ENCODE measurements around the gene CTDSP1.

CTDSP1 gene

DNA sequence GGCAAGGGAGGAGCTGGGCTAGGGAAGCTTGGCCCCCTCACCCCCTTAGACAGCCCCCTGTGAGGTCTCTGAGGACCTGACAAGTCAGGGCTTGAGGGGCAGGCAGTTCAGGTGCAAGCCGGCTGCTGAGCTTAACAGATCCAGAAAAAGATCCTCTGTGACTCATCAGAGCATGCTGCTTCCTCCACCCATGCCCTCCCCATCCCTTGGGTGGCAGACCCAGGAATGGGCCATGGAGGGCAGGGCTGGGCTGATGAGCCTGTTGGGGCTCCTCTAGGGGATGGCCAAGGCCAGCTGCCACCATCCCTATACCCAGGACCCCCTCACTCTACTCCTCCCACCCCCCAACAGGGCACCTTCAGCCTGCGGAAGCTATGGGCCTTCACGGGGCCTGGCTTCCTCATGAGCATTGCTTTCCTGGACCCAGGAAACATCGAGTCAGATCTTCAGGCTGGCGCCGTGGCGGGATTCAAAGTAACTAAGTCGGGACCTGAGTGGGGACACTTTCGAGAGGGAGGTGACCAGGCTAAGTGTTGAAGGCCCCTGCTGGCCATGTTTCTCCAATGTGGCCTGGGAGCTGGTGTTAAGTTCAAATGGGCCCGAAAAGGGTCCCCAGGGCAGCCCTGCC is 15.7 kb upstream of the CTDSP1 start:
- DNase-seq (ENCODE audit: low read depth, low spot score), result no peak

DNA sequence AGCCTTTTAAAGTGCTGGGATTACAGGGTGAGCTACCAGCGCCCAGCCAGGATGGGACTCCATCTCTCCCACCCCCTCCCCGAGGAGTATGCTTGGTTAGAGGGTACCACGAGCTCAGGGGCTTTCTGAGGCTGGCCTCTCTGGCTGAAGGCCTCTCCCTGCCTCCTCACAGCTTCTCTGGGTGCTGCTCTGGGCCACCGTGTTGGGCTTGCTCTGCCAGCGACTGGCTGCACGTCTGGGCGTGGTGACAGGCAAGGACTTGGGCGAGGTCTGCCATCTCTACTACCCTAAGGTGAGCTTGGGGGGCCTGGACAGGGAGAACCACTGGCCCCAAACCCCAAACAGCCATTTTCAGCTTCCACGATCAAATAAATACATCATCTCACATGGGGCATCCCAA is 14.7 kb upstream of the CTDSP1 start:
- DNase-seq (ENCODE audit: low read depth, low spot score), result no peak

DNA sequence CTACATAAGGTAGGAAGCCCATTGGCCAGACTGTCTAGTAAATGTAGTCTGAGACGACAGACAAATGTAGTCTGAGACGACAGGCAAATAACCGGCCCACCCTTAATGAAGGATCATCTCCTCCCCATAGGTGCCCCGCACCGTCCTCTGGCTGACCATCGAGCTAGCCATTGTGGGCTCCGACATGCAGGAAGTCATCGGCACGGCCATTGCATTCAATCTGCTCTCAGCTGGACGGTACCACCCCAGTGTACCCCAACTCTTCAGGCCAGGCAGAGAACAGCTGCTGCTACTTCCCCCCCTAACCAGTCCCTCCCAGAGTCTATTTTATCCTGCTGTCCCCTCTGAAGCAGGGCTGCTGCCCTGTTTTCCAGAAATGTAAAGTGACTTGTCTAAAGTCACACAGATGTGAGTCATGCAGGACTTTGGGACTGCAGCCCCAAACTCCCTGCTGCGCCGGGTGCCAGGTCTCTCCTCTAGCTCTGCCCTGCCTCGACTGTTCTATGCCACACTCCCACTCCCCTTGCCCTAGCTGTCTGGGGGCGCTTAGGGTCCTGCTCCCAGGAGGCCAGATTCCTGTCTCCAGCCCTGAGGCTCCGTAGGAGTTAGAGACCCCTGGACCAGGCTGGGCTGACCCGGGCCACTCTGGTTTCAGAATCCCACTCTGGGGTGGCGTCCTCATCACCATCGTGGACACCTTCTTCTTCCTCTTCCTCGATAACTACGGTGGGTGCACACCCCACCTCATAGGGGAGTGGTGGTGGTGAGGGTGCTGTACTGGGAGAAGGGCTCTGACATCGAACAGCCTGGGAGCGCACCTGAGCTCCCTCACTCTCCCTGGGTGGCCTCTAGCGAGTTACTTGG is 12.9 kb upstream of the CTDSP1 start:
- no peak for DNase-seq (ENCODE audit: low read depth, low spot score)

DNA sequence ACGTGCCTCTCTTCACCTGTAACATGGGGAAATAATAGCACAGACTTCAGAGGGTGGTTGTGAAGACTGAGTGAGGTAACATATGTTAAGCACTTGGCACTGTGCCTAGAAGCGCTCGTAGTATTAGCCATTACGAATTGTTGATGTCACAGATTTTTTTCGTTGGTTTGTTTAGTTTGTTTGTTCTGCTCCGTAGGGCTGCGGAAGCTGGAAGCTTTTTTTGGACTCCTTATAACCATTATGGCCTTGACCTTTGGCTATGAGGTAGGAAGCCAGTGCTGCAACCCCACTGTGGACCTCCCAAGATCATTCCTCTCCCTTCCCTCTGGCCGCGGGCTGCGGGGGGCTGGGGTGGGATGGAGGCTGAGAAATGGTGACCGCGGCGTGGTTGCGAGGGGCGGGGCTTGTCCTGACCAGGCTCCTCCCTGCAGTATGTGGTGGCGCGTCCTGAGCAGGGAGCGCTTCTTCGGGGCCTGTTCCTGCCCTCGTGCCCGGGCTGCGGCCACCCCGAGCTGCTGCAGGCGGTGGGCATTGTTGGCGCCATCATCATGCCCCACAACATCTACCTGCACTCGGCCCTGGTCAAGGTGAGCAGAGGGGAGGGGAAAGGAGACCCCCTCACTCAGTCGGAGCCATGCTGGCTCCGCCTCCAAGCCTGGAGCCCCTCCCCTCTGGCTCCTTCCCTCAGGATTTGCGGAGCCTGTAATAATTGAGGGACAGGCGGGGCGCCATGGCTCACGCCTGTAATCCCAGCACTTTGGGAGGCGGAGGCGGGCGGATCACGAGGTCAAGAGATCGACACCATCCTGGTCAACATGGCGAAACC is 12.1 kb upstream of the CTDSP1 start:
- DNase-seq (ENCODE audit: low read depth, low spot score), result peak; percentile 67

DNA sequence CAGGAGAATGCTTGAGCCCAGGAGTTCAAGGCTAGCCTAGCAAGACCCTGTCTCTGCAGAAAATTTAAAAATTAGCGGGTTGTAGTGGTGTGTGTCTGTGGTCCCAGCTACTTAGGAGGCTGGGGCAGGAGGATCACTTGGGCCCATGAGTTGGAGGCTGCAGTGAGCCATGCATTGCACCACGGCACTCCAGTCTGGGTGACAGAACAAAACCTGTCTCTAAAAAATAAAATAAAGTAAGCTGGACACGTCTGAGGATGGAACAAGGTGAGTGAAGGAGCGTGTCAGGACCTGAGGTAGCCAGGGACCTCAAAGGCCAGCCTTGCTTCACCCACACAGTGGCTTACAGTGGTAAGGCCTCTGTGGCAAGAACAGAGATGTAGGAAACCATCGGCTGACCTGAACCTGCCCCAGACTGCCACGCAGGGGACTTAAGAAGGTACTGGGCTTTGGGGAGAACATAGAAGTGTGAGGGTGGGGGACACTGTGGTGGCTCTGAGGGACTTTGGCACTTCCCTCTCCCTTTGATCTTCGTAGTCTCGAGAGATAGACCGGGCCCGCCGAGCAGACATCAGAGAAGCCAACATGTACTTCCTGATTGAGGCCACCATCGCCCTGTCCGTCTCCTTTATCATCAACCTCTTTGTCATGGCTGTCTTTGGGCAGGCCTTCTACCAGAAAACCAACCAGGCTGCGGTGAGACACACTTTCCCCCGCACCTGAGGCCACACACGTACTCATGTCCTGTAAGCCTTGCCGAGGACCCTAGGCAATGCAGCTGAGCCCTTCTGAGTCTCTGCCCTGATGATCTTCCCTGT is 10.1 kb upstream of the CTDSP1 start:
- DNase-seq (ENCODE audit: low read depth, low spot score), result no peak

DNA sequence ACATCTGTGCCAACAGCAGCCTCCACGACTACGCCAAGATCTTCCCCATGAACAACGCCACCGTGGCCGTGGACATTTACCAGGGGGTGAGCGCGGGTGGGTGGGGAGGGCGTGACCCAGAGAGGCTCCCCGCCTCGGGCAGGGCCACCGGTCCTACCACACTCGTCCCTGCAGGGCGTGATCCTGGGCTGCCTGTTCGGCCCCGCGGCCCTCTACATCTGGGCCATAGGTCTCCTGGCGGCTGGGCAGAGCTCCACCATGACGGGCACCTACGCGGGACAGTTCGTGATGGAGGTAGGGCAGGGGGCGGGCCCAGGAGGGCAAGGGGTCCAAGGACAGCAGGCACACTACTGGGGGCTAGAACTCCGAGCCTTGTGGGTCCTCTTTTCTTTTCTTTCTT is 8.5 kb upstream of the CTDSP1 start:
- no peak for DNase-seq (ENCODE audit: low read depth, low spot score)

DNA sequence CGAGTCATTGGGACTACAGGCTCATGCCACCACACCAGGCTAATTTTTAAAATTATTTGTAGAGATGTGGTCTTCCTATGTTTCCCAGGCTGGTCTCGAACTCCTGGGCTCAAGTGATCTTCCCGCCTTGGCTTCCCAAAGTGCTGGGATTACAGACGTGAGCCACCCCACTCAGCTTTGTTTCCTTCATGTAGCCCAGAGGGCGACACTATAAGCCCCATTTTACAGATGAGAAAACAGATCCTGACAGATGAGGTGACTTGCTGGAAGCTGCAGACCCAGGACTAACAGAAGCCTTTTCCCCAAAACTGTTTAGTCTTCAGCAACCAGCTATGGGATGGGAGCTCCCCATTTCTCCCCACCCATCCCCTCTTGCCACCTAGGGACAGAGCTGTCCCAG is 7.2 kb upstream of the CTDSP1 start:
- DNase-seq (ENCODE audit: low read depth, low spot score), result no peak

DNA sequence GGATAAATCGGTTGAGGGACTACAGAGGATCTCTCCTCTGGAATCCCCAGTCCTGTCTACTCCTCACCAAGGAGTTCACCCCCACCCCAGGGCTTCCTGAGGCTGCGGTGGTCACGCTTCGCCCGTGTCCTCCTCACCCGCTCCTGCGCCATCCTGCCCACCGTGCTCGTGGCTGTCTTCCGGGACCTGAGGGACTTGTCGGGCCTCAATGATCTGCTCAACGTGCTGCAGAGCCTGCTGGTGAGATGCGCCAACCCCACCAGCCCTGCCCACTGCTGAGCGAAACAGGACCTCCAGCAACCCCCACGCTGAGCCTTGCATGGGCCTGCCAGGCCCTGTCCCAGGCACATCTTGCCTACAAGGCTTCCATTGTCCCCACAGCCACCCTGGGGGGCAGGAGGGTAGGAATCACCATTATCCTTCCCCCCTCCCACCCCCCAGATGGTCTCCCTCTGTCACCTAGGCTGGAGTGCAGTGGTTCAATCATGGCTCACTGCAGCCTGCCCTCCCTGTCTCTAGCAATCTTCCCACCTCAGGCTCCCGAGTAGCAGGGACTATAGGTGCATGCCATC is 6.7 kb upstream of the CTDSP1 start:
- DNase-seq (ENCODE audit: low read depth, low spot score), result no peak

DNA sequence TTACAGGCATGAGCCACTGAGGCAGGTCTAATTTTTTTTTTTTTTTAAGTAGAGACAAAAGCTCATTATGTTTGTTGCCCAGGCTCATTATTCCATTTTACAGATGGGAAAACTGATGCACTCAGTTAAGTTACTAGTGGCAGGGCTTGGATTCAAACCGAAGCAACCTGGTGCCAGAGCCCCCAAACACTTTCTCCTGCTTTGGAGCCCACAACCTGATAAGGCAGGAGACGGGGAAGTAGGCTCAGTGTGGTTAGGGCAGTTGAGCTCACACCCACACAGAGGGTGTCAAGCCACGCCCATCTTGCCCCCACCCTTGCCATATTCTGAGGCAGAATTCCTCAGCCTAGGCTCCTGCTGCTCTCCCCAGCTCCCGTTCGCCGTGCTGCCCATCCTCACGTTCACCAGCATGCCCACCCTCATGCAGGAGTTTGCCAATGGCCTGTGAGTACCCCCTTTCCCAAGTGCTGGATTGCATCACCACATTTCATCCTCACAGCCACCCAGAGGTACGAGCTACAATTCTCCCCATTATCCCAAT is 5.8 kb upstream of the CTDSP1 start:
- no peak for DNase-seq (ENCODE audit: low read depth, low spot score)

DNA sequence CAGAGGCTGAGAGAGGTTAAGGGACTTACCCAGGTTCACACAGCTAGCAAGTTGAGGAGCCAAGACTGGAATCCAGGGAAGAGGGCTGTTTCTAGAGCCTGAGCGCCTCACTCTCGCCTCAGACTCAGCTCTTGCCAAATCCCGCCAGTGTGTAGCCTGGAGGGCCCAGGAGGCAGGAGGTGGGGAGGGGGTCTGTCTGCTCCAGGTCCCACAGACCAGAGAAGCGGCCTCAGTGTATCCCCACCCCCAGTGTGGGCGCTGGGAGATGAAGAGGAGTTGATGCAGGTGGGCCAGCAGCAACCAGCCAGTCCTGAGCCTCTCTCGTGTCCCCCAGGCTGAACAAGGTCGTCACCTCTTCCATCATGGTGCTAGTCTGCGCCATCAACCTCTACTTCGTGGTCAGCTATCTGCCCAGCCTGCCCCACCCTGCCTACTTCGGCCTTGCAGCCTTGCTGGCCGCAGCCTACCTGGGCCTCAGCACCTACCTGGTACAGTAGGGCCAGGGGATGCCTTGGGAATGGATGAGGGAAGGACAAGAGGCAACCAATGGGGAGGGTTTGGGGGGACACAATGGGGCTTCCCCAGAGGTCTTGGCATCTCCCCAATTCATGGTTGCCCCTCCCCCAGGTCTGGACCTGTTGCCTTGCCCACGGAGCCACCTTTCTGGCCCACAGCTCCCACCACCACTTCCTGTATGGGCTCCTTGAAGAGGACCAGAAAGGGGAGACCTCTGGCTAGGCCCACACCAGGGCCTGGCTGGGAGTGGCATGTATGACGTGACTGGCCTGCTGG is 5.2 kb upstream of the CTDSP1 start:
- DNase-seq (ENCODE audit: low read depth, low spot score), result no peak

DNA sequence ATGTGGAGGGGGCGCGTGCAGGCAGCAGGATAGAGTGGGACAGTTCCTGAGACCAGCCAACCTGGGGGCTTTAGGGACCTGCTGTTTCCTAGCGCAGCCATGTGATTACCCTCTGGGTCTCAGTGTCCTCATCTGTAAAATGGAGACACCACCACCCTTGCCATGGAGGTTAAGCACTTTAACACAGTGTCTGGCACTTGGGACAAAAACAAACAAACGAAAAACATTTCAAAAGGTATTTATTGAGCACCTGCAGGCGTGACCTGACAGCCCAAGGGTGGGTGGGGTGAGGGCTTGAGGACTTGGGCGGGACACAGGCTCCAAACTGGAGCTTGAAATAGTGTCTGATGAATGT is 4.6 kb upstream of the CTDSP1 start:
- DNase-seq (ENCODE audit: low read depth, low spot score), result no peak

DNA sequence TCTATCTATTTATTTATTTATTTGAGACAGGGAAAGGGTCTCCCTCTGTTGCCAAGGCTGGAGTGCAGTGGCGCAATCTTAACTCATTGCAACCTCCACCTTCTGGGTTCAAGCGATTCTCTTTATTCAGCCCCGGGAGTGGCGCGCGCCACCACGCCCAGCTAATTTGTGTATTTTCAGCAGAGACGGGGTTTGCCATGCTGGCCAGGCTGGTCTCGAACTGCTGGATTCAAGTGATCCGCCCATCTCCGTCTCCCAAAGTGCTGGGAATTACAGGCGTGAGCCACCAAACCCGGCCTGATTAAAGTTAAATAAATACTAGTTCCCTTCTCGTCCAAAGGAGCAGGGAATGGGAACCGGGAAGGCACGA is 4.2 kb upstream of the CTDSP1 start:
- DNase-seq (ENCODE audit: low read depth, low spot score), result no peak

DNA sequence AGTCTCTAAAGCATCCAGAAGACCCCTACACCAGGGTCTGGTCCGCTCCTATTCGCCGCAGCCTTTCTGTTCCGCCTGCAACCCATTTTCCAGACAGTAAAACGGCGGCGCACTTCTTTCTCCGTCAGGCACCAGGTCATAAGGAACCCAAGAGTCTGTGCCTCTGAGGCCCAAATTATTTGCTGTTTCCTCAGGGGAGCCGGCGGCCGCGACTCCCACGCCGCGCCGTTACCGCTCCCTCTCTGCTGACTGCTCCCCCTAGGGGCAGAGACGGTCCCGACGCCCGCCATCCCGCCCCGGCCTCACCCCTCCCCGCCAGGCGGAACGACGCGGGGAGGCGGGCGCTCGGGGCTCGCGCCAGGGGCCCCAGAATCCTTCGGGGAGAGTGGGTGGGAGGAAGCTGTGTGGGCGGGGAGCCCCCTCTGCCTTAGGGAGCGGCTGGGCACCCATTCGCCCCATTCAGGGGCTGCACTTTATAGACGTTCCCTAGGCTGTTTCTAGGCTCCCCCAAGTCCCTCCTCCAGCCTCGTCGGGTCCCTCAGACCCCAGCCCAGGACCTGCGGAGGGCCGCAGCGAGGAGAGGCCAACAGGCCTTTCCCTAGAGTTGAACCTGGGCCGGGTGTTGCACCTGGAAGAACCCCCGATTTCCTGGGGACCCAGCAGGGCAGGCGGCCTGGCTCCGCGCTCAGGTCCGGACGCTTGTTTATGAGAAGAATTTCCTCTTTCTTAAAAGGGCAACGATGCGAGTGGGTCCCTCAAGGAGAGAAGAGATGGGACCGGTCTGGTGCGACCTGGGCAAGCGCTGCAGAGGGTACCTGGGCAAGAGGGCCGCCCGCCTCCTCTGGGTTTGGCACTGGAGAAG is 3.6 kb upstream of the CTDSP1 start:
- peak; percentile 98 for DNase-seq (ENCODE audit: low read depth, low spot score)

DNA sequence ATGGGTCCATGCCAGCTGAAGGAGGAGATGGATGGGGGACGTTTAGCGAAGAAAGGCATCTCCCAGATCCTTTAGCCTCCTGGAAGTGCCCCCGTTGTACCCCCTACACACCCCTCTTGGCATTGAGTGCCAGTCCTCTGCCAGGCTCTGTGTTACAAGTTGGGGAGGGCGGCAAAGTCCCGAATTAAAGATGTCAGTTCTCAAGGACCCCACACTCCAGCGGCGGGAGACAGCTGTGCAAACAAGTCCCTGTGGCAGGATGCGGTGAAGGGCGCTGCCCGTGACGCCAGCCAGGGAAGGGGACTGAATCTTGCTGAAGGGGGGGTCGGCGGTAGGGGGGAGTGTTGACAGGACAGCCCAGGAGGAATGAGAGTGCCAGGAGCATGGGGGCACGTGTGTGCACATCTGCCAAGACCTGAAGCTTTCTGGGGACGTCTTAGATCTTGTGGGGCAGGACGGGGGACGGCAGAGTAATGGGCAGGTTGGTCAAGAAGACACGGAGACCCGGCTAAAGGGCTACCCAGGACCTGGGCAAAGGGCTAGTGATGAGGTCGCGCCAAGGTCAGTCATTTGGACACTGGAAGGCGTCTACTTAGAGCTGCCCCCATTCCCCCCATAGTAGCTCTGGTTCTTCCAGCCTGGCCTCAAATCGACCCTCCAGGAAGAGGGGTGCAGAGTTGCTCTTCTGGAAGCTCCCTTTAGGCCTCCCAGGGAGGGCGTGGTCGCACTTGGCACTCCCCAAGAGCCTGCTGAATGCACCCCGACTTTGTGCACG is 2.8 kb upstream of the CTDSP1 start:
- peak; percentile 68 for DNase-seq (ENCODE audit: low read depth, low spot score)

DNA sequence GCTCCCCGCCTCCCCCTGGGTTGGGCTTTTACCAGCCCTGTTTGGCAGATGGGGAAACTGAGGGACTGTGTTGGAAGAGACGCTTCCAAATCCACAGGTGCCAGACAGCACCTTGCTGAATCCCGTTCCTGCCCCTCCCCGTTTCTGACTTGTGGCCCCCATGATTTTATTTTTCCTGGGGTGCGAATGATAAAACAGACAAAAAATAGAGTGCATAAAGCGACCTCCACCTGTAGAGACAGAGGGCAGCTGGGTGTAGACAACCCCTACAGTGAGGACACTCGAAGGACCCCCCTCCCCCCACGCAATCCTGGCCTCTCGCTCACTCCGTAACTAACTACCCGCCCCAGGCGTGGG is 2.2 kb upstream of the CTDSP1 start:
- DNase-seq (ENCODE audit: low read depth, low spot score), result no peak

DNA sequence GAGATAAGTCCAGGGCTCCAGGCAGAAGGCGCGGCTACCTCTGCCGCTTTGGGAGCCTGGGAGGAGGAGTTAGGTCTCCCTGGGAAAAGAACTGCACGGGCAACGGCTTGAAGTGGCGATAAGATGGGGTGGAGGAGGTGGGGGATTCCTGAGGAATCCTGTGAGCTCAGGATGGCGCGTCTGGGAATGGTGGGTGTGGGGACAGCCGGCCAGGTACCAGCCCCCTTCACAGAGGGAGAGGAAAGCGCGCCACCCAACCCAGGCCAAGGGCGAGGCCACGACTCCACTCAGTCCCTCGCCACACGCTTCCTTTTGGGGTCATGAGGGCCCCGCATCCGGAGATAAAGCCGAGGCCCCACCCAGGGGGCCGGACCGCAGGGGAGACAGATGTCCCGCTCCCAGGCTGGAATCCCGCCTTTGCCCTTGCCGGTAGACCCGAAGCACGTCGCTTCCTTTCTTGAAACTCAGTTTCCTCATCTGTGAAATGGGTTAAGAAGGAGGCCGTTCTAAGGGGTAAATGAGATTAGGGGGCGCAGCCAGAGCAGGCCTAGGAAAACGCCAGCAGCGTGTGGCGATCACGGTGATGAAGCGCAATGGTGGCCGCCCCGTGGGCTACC is 1.7 kb upstream of the CTDSP1 start:
- DNase-seq (ENCODE audit: low read depth, low spot score), result peak; percentile 75

DNA sequence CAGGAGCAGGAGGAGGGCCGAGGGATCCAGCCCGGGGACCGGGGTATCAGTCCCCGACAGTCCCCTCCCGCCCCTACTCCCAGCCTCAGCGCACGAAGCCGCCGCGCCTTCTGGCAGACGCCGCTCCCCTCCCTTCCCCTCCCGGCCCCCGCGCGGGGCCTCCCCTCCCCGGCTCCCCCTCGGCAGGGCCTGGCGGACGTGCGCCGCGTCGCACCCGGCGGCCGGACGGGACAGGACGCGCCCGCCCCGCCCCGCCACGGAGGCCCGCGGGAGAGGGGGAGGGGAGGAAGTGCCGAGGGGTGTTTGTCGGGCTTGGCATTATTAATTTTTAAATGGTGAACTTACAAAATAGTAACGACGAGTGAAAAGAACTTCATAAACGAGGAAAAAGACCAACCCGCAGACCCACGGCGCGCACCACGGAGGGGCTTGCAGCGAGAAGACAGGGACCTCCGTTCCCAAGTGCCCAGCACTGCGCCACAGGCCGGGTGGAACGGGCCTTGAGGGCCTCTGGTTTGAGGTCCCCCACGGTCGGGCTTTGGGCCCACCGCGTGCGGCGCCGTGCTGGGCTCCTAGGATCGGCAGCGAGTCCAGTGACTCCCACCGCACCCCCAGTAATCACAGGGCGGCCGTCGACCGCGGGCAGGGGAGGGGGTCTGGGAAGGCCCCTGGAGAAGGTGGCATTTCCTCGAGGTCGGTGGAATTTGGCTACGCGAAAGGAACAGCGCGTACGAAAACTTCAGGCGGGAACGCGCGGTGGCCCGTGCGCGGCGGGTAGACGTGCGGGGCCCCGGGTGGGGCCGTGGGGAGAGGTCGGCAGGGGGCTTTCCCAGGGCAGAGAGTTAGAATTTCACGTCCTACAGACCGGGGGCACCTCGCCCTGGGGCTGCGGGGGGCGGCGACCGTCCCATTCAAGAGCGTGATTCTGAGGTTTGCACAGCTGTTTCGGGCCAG is 954 bp upstream of the CTDSP1 start:
- peak; percentile 73 for DNase-seq (ENCODE audit: low read depth, low spot score)

Measured in astrocyte of the hippocampus (primary cell).